Fibroblast of skin of left biceps (primary cell): ENCODE results near the gene LDLRAD4.

ENCODE experiments used
- DNase-seq, 2 experiments: peaks; one replicate each; pipeline ENCODE4 v3.0.0-alpha.2; 2013; ENCODE audit warnings: low read depth in 2 of 2

The LDLRAD4 gene

DNA sequence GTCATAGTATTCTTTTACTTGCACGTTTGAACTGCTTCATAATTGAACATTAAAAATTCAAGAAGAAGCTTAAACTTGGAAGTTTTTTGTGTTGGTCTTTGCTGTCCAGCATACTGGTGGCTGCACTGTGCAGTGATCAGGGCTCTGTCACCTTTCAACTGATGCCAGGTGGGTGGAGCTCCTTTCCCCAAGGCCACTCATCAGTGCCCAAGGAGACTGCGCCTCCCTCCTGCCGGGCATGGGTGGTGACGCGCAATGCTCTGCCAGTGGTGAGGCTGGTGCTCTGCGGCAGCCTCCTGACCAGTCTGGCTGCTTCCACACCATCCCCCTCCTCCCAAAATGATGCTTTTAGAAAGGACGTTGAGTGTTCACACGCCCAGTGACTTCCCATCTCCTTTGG is 16.0 kb upstream of the LDLRAD4 start:
- DNase-seq, result no peak

DNA sequence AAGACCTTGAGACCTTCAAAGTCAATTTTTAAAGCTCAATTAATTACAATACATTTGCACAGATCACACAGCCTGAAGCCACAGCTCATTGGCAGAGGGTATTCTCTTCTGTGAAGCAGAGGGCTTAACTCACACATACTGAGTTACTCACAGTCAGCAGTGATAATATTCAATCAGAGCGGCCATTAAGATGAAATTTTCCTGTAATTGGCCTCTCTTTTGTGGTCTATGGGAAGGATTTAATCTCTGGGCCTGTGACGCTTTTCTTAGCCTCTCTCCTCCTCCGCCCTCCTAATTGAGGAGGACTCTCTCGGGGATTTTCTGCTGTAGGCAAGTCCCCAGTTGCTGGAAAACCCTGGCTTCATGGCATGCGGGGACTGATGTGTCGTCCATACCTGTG is 12.3 kb upstream of the LDLRAD4 start:
- no peak for DNase-seq

DNA sequence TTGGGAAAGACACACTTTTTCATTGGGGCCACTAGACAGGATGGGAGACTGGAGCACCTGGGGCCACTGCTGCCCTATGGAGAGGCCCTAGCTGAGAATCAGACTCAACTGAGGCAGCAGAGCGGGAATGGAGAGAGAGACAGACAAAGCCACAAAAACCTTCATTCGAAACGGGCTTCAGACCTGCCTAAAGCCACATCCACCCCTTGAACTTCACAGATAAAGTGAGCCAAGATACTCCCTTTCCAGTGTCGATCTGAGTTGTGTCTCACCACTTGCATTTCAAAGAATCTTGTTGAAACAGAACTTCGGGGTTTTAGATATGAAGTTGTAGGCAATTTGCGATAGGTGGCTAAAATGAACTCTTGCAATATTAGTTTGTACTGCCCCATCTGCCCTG is 11.3 kb upstream of the LDLRAD4 start:
- DNase-seq, result no peak

DNA sequence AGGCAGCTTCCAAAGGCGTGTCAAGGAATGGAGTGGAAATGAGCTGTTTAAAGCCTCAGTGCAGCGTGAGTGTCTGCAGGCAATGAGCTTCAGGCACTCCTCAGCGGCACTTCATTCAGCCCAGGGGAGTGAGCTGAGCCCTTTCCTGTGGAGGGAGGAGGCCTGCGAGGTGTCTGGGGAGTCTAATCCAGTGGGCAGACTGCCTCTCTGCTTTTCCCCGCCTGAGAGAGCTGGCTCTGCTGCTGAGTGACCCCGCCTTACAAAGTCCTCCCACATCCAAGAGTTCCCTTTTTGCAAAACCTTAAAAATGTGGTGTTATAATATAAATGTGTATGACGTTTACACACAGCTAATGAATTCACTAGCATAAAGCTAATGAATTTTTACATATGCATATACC is 7.0 kb upstream of the LDLRAD4 start:
- no peak for DNase-seq

DNA sequence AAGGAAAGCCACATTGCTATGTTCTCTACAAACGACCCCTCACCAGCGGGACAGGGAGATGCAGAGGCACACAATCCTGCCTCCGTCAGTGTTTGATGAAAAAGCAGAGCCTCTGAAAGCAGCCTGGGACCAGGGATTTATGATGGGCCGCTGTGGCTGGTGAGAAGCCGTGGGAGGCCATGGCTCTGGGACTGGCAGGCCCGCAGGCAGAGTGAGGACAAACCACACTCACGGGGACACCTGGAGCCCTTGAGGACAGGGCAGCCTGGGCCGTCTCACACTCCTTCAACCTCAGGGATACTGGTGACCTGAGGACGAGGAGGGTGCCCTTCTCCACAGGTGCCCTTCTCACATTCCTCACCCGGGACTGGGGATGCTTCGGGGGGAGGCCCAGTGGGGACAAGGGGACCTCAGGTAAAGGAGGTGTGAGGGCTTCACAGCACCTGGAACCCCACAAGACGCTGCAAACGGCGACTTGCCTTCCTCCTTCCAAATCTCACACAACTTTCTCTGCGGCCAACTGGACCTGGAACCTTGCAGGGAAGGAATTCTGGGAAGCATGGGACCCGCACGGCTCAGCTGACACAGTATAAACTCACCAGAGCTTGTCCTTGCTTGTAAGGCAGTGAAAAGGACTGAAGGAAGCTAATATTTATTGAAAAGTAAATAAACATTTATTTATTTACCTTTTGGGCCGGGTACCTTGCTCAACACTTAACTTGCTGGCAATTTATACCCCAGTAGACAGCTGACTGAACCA is 5.3 kb upstream of the LDLRAD4 start:
- DNase-seq, result no peak

DNA sequence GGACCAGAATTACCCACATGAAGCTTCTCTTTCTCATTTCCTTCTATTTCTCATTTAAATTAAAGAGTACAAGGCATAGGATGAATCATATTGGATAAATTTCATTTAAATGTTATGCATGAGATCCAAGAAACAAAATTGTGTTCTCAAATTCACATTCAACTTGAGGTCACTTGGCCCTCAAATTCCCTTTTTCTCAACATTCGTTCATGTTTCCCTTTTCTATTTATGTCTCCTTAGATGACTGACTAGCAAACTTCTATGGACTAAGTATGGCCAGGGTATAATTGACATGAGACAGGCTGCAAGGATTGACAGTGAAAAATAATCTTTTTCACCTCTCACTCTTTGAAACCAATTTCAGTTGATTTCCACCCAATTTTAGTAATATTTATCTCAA is 4.0 kb upstream of the LDLRAD4 start:
- DNase-seq, result no peak

DNA sequence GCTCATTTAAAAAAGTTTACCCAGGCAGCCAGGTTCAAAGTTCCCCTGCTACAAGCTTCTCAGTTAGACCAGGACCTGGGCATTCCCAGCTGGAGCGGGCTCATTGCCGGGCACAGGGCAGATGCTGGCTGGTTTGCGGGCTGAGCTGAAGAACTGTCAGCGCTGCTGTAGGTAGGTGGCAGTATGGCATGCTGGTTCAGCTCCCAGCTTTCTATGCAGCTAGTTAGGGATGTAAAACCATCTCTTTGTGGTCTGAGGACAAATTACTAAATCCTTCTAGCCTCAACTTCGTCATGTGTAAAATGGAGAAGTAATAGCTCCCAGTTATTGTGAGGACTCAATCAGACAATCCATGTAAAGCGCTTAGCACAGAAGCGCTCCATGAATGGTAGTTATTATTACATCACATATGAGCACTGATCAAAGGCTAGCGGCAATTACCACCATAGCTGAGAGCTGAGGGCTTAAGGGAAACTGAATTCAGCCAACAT is 2.4 kb upstream of the LDLRAD4 start:
- DNase-seq, result peak in 1 of 2 experiments; percentile 6

DNA sequence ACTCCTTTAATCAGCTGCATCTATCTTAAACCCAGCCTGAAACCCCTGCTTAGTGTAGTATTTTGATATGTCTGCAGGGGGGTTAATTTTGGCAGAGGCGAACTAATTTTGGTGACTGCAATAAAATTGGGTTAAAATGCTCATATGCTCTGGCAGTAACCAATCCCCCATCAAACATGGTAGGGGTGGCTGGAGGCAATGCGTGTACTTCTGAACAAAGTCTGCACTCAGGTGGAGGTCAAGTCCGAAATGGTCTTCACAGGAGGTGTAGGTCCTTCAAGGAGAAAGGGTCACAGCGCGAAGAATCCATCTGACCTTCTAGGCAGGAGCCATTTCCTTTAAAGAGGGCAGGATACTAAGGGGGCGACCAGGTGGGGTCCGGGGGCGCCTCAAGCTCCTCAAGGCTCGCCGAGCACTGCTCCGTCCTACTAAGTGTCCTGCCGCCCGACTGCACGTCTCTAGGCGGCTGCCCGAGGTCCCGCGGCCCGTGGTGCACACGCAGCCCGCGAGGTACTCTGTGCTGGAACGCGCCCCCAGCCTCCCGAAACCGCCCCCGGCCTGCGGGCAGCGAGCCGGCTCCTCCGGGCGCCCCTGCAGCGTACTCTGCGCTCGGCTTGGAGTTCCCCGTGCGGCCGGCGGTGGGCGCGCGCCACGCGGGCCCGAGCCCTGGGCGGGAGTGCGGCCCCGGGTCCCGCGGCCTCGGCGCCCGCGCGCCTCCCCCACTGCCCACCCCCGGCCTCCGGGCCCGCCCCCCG is 1.7 kb upstream of the LDLRAD4 start:
- DNase-seq, result no peak

DNA sequence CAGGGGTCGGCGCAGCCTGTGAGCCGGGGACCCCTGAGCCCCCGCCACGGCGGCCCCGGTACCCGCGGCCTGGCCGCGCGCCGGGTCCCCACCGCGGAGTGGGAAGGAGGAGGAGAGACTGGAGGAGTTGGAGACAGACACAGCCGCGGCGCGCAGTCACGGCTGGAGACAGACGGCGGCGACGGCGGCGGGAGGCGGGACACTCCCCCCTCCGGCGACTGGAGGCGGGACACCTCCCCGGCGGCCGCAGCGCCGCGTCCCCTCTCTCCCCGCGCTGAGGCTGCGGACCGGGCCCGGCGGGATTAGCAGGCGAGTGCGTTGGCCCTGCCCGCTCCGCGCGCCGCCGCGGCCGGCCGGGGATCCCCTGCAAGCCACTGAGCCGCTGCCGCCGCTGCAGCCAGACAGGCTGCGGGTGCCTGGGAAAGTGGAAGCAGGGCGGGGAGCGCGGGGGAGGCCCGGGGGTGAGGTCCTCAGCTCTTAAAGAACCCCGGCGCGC is 1.0 kb upstream of the LDLRAD4 start:
- no peak for DNase-seq

DNA sequence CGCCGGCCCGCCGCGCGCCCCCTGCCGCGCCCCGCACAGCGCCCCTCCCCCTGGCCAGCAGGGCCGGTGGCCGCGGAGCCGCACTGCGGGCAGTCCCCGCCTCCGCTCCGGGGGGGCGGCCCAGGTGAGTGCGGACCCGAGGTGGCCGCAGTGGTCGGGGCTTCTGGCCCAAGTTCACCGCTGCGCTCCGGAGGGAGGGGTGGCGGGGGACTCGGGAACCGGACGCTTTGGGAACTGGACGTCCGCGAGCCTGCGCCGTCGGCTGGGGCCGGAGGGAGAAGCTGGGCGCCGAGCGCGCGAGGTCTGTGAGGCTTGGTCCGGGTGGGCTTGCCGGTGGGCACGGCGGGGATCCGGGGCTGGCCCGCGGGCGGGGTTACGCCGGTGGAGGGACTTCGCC is 591 bp upstream of the LDLRAD4 start:
- no peak for DNase-seq

DNA sequence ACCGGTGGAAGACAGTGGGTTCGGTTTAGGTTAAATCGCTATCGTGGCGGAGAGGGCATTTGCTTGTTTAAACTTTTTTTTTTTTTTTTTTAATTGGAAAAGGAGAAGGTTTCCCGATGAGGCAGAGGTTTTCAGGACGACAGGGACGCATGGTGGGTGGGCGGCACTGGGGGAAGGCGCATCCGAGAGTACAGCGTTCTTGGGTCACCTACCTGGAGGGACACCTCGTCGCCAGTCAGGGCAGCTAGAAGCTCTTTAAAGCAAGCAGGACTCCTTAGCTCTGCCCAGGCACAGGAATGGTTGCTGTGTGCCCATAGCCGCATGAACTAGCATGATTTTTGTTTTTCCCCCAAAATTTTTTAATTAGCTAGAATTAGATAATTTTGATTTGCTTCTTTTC is 437 bp downstream of the LDLRAD4 start:
- no peak for DNase-seq

DNA sequence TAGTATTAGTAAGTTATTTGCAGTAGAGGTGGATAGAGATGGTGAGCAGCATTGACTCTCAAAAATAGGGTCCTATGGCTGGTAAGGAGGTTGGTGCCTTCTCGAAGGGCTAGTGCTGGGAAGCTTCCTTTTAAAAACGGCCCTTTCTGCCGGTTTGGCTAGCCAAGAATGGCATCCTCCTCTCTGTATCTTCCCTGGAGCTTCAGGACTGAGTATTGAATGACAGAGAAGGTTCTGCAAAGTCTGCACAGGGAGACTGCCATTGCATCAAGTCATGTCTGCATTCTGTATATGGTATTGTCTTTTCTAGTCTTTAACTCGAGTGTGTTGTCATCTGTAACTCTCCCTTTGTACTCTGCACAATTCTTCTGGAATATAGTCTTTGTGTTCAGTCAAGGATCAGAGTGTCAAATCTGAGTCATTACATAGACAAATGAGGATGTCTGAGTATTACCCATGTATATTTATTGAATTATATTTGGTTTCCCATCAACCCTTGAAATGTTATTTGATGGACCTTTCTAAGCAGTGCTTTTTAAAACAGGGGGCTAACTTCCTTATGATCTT is 1.1 kb downstream of the LDLRAD4 start:
- no peak for DNase-seq

DNA sequence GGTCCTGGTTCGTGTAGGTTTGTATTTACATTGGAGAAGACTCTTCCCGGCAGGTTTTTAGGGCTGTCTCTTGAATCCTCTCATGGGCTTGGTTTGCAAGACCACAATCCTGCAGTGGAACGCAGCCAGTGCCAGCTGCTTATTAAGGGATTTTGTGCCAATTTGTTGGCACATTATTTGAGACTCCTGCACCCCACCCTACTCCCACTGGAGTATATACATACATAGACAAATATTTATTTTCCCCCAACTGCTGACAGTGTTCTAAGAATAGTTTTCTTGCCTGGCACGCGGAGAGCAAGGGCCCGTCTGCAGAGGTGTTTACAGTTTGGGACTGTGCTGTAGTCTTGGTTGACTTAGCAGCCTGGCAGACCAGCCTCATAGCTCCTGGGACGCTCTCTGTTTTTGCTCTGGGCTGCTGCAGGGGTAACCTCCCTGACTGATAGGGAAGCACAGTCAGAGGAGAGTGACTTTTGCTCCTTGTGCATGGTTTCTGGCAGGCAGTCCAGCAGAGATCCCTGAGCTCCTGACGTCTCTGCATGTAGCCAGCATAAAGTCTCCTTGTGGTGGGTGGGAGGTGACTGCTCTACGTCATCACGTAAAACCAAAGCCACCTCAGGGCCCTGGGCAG is 1.9 kb downstream of the LDLRAD4 start:
- no peak for DNase-seq

DNA sequence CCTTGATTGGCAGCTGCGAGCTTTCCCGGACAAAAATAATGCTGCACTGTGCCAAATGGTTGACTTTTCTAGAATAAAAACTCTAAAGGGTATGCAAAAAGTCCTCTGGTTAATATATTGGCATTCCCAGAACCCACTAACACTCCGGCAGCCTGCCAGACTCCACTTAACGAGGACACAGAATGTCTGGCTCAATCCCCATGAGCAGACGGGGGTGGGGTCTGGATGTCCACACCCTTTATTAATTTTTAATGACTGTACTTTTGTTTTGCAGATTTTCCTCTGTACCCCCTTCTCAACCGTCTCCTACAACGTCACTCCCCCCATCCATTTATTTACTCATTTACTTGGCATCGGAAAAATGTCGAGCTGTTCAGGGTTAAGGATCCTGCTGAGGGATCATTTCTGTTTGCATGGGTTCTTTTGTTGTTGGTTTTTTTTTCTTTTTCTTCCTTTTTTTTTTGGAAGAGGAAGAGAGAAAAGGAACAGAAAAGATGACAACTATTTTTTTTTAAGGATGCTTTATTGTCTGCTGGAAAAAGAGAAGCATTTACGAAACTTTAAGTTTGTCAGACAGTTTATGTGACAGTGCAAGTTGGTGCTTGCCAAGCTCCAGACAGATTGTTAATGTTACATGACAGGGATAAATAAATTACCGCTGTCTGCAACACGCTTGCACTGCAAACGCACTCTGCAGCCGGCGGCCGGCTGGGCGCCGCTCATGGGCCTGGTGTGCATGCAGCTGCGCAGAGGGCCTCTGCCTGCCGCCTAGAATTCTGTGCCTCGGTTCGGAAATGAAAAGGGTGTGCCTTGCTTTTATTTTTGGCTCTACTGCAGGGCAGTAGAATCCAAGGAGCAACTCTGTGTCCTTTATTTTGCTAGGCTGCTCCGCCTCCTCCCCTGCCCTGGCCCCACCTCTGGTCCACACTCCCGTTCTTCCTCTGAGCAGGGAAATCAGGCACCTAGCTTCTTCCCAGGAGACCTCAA is 3.6 kb downstream of the LDLRAD4 start:
- DNase-seq, result peak in 1 of 2 experiments; percentile 12

DNA sequence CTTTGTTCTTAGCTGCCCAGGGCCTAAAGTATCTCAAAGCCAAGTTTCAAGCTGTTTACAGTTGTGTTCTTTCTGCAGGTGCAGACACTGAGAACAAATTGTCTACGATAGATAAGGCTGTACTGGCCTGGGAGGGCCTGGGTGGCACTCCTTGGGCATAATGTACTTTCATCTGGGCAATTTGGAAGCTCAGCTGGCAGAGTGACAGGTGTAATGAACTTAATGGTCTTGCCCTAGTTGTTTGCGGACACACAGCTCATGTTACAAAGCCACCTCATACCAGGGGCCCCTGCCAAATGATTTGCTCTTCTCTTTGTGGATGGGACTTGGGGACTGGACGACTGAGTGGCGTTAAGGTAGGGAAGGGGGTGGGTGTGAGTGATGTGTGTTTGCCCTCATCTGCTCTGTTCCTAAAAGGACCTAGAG is 4.3 kb downstream of the LDLRAD4 start:
- DNase-seq, result no peak

DNA sequence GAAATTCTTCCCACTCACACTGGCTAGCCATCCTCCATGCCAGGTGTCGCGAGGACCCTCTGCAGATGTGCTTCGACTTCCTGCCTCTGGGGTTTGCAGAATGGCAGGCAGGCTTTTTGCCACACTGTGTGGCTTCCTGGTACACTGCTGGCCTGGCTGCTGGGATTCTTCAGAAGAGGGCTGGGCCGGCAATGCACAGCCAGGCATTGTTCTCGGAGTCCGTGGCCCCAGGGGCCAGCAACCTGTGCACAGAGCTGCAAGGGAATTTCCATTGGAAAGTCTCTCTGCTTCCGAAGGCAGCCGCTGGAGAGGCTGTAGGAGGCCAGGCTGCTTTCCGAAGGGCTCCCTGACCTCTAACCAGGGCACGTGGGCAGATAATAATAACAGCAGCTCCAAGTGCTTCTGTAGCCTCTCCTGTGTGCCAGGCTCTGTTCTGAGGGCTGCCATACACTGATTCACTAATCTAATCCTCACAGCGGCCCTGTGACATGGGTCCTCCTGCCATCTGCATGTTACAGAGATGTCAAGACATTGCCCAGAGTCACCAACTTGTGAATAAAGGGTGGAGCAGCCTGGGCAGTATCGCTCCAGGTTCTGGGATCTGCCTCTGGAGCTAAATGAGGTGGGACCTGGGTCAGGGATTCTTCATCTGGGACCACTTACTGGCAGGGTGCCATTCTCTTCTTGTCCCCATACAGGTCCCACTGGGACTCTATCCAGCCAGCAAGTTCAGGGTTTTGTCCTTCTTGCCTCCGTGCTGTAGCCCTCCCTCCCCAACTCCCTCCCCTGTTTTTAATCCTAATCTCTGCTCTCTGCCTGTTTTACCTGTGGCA is 5.0 kb downstream of the LDLRAD4 start:
- DNase-seq, result no peak

DNA sequence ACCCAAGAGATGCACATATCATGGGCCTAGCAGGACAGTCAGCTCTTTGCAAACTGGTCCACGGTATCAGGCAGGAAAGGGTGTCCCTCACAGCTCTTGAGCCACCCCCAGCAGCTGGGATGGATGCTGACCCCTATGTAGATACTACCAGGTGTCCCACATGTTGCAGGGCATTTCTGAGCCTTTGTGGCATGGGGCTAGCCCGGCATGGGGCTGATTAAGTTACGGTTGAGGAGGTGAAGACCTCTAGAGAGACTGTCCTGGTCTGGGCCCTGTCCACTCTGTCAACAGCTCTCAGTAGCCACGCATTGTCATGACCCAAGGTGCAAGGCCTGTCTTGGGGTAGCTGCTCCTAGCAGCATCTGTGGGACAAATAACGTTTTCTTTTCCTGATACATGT is 6.7 kb downstream of the LDLRAD4 start:
- DNase-seq, result no peak

DNA sequence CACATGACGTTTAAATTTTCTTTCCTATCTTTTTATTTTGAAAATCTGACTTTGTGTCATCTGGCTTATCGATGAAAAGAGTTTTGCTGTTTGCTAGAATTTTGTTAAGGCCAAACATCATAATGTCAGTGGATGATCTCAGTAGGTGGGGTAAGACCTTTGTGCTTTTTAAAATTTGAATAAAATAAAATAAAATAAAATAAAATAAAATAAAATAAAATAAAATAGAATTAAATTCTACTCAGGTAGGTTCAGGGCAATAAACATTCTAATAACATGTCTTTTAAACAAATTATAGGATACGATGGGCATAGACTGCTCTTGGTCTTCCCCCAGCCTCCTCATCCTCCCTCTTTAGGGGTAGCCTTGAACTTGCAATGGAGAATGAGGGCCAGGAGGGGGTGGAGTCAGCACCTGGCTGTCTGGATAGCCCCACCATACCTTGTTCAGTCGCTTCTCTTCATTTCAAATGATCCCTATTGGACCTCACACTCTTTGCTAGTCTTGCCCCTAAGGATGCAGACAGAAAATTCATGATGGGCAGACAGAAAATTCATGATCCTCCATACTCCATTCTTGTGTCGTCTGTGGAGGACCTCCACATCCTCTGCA is 8.1 kb downstream of the LDLRAD4 start:
- no peak for DNase-seq

DNA sequence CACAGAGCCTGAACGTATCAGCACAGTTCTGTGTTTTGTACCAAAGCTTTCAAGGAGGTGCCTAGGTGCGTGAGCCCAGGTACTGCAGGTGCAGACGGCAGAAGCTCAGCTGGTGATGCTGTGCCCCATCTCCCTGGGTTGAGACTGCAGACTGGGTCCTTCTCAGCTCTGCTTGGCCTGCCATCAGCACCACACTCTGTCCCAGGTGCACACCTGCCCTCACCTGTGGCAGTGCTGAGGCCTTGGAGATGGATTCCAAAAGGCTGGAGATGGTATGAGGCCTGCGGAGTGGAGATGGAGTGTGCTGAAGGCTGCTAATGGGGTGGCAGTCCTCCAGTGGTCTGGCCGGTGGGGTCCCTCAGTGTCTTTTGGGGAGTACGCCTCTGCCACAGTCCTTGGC is 9.3 kb downstream of the LDLRAD4 start:
- DNase-seq, result no peak
